ENCODE results near the gene DPP6.

- TF ChIP-seq ZFP36 (IDR thresholded peaks at IDR 0.05; ENCODE audit: borderline replicate concordance, partially characterized antibody): no peak
- no peak for TF ChIP-seq CTCF (IDR thresholded peaks at IDR 0.05)
- no peak for TF ChIP-seq FOSL2 (IDR thresholded peaks at IDR 0.05)
- no peak for TF ChIP-seq FOSL2 (CRISPR knock-in tag; IDR thresholded peaks at IDR 0.05)
- TF ChIP-seq HMGXB4 (CRISPR knock-in tag; IDR thresholded peaks at IDR 0.05; ENCODE audit: borderline replicate concordance): no peak
- TF ChIP-seq RFX5 (IDR thresholded peaks at IDR 0.05): no peak
- no peak for TF ChIP-seq USF2 (IDR thresholded peaks at IDR 0.05)
- TF ChIP-seq ZSCAN20 (CRISPR knock-in tag; IDR thresholded peaks at IDR 0.05): no peak
- no peak for TF ChIP-seq POLR2A (IDR thresholded peaks at IDR 0.05; ENCODE audit: low read length)
- no peak for TF ChIP-seq HOXB13 (CRISPR knock-in tag; IDR thresholded peaks at IDR 0.05; ENCODE audit: low read depth)
- no peak for TF ChIP-seq JUNB (IDR thresholded peaks at IDR 0.05)
These were observed 384.4 kb downstream of the DPP6 start for GRCh38 chr7:154436560-154436959.
